ENCODE data around the gene SH3RF3. TPM values are rescaled to one million over a fixed set of nuclear protein-coding genes. Genes with fewer than 3 reads are reported as not detected.

SH3RF3 gene
- total RNA-seq, 2 donors from 2014 or later, result 8.0 to 8.8 TPM

GRCh38 chr2:109144271-109144670 is 15.3 kb downstream of the SH3RF3 start:
- H3K27ac ChIP-seq, result no peak overlapping the region
- H3K9me3 ChIP-seq, result no peaks in the 10 kb centered on the region
- no peaks in the 10 kb centered on the region for H3K36me3 ChIP-seq
- DNase-seq (ENCODE audit: low spot score), result no peak
- no peaks in the 10 kb centered on the region for H3K27me3 ChIP-seq
- TF ChIP-seq, protein P1, sequence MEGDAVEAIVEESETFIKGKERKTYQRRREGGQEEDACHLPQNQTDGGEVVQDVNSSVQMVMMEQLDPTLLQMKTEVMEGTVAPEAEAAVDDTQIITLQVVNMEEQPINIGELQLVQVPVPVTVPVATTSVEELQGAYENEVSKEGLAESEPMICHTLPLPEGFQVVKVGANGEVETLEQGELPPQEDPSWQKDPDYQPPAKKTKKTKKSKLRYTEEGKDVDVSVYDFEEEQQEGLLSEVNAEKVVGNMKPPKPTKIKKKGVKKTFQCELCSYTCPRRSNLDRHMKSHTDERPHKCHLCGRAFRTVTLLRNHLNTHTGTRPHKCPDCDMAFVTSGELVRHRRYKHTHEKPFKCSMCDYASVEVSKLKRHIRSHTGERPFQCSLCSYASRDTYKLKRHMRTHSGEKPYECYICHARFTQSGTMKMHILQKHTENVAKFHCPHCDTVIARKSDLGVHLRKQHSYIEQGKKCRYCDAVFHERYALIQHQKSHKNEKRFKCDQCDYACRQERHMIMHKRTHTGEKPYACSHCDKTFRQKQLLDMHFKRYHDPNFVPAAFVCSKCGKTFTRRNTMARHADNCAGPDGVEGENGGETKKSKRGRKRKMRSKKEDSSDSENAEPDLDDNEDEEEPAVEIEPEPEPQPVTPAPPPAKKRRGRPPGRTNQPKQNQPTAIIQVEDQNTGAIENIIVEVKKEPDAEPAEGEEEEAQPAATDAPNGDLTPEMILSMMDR (IDR thresholded peaks at IDR 0.05), result no peak
- H3K4me3 ChIP-seq, result no peak overlapping the region
- H3K4me1 ChIP-seq, result peaks cover 0 to 13% of the 10 kb centered on the region in 2 donors

DNA sequence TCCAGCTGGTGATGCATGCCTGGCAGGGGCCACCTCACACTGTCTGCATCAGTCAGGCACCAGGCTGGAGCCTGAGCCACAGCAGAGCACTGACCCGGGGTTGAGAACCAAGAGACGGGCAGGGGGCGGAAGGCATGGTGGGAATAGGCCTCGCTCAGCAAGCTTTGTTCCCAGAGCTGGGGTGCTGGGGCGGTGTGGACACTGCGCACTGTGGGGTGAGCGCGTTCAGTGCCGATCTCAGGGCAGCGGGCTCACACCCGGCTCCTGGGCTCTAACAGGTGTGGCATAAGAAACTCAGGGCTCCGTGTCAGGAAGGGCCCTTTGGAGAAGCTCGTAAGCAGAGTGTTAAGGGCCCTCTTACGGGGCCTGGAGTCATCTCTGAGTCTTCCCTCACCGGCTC is 15.7 kb downstream of the SH3RF3 start:
- no peak overlapping the region for H3K4me3 ChIP-seq
- no peaks in the 10 kb centered on the region for H3K9me3 ChIP-seq
- TF ChIP-seq, protein P1 (IDR thresholded peaks at IDR 0.05), result no peak
- H3K36me3 ChIP-seq, result no peaks in the 10 kb centered on the region
- peaks cover 0 to 16% of the 10 kb centered on the region in 2 donors for H3K4me1 ChIP-seq
- H3K27ac ChIP-seq, result no peak overlapping the region
- no peaks in the 10 kb centered on the region for H3K27me3 ChIP-seq
- no peak for DNase-seq (ENCODE audit: low spot score)

DNA sequence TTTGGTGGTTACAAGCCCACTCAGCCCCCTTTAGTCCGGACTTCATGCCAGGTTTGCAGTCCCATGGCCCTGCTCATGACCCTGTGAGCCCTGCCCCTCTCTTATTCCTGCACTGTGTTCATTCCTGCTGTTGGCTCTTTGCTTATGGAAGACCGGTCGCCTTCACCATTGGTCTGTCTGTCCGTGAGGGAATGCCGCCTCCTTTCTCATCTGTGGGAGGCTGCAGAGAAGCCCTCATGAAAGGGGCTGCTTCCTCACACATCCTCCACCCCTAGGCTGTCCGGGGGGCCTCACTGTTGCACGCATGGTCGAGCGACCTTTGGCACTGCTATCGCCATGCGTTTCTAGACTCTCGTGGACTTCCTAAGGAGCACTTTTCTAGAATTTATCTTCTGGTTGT is 16.3 kb downstream of the SH3RF3 start:
- H3K27ac ChIP-seq, result no peak overlapping the region
- TF ChIP-seq, protein P1 (IDR thresholded peaks at IDR 0.05), result no peak
- DNase-seq (ENCODE audit: low spot score), result no peak
- H3K9me3 ChIP-seq, result no peaks in the 10 kb centered on the region
- H3K27me3 ChIP-seq, result no peaks in the 10 kb centered on the region
- H3K36me3 ChIP-seq, result no peaks in the 10 kb centered on the region
- H3K4me1 ChIP-seq, result peaks cover 0 to 16% of the 10 kb centered on the region in 2 donors
- no peak overlapping the region for H3K4me3 ChIP-seq

GRCh38 chr2:109147405-109147804 is 18.4 kb downstream of the SH3RF3 start:
- Histone ChIP-seq H3K4me3 (no peak overlapping the region), H3K27ac (no peak overlapping the region), H3K27me3 (no peaks in the 10 kb centered on the region), H3K4me1 (peaks cover 0 to 16% of the 10 kb centered on the region in 2 donors), H3K9me3 (no peaks in the 10 kb centered on the region), H3K36me3 (no peaks in the 10 kb centered on the region)
- TF ChIP-seq, protein P1 (IDR thresholded peaks at IDR 0.05), result no peak
- no peak for DNase-seq (ENCODE audit: low spot score)

DNA sequence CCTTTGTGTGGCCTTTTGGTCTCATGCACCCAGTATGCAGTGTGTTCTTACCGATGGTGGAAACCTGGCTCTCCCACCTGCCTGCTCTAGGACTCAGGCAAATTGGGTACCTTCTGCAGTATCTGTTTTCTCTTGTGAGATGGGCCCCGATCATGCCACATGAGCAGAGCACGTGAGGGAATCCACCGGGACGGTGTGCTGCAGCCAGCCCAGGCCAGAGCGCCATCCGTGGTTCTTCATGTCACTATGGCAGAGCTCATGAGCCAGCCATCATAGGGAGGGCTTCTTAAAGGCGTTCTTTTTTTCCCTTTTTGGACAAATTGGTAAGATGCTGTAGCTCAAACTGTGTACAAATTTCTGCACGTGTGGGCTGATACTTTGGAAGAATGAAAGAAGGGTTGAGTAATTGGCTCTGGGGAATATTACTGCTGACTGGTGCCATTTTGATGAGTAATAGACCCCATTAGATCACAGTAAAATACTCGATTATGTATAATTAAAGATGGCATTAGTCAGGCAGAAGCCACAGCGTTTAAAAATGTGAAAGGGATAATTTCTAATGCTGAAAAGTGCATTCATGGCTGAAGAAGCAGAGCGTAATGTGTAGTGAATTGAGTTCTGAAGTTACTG is 19.2 kb downstream of the SH3RF3 start:
- TF ChIP-seq, protein P1 (IDR thresholded peaks at IDR 0.05), result no peak
- no peak overlapping the region for H3K27ac ChIP-seq
- no peaks in the 10 kb centered on the region for H3K27me3 ChIP-seq
- H3K4me3 ChIP-seq, result no peak overlapping the region
- H3K9me3 ChIP-seq, result no peaks in the 10 kb centered on the region
- no peak for DNase-seq (ENCODE audit: low spot score)
- no peaks in the 10 kb centered on the region for H3K36me3 ChIP-seq
- H3K4me1 ChIP-seq, result peaks cover 0 to 16% of the 10 kb centered on the region in 2 donors
